Vagina (tissue), 2 donors: Measurements from ENCODE around the gene GPC5.

Experiments used
- CTCF ChIP-seq, 3 experiments: fragments of 450-650 bp in 2 of 3; fragments of 200-600 bp in 1 of 3; sonication (generic) in 1 of 3; IDR thresholded peaks; one replicate each; pipeline ENCODE4 v1.5.1; 2017 to 2019; ENCODE audit warnings: antibody characterized with exemption in 3 of 3, mild to moderate bottlenecking in 2 of 3, moderate library complexity in 2 of 3
- POLR2AphosphoS5 ChIP-seq, 2 donors: sonication (generic); formaldehyde crosslinking; IDR thresholded peaks; one replicate each; pipeline ENCODE4 v1.9.0; 2017; ENCODE audit warnings: antibody characterized with exemption in 2 of 2, mild to moderate bottlenecking in 2 of 2, low read depth in 1 of 2; ENCODE audit not compliant: insufficient read depth in 1 of 2

GRCh38 chr13:91986761-91987483 lies 588.5 kb downstream of the GPC5 start:
- TF ChIP-seq CTCF (IDR thresholded peaks at IDR 0.05) (no peak), POLR2AphosphoS5 (IDR thresholded peaks at IDR 0.05; ENCODE audit: insufficient read depth in 1 of 2, low read depth in 1 of 2) (no peak)
